OCI-LY7 (cell line): ENCODE measurements around the gene SRC. TPM values are rescaled to one million over a fixed set of nuclear protein-coding genes. Genes with fewer than 3 reads are reported as not detected.

ENCODE experiments used
- BruUV-seq: library from RNA; stranded (reverse); fragments of 400-500 nt; replicated peaks from 2 replicates; lab custom pipeline; 2021; lab: Mats Ljungman, UMichigan
- CTCF ChIA-PET: fragments of 300-600 bp; sonication (Branson Sonifier 250); formaldehyde crosslinking; loops from one replicate; lab custom pipeline; 2022; ENCODE audit warnings: antibody characterized with exemption; ENCODE audit not compliant: unreplicated experiment; lab: Charles Lee
- POLR2A ChIA-PET: fragments of 300-600 bp; sonication (Branson Sonifier 250); formaldehyde crosslinking; loops from one replicate; lab custom pipeline; 2022; ENCODE audit warnings: antibody characterized with exemption; lab: Charles Lee
- DNase-seq: peaks from one replicate; pipeline ENCODE4 v3.0.0-alpha.2; 2015; ENCODE audit warnings: low spot score
- H2AFZ ChIP-seq: fragments of 200-600 bp; sonication (generic), shearing (Covaris generic); 2 replicates; pipeline ENCODE4 v1.6.1; 2014; ENCODE audit warnings: mild to moderate bottlenecking, antibody characterized with exemption, low read length, moderate library complexity
- H3K27ac ChIP-seq: fragments of 200-600 bp; sonication (generic); 2 replicates; pipeline ENCODE4 v1.5.1; 2014; ENCODE audit warnings: mixed run types, low read depth, mild to moderate bottlenecking, moderate library complexity, low read length, inconsistent platforms; ENCODE audit not compliant: poor library complexity, severe bottlenecking
- H3K36me3 ChIP-seq: fragments of 200-600 bp; sonication (generic); 2 replicates; pipeline ENCODE4 v1.6.1; 2014; ENCODE audit warnings: mild to moderate bottlenecking, antibody characterized with exemption, low read length, moderate library complexity, mixed read lengths; ENCODE audit not compliant: insufficient read depth
- H3K4me1 ChIP-seq: fragments of 200-600 bp; sonication (generic); 2 replicates; pipeline ENCODE4 v1.5.1; 2014; ENCODE audit warnings: mild to moderate bottlenecking, low read length; ENCODE audit not compliant: insufficient read depth, poor library complexity, severe bottlenecking
- H3K4me2 ChIP-seq: fragments of 200-600 bp; sonication (generic); 2 replicates; pipeline ENCODE4 v1.6.1; 2014; ENCODE audit warnings: mild to moderate bottlenecking, low read length
- H3K4me3 ChIP-seq: fragments of 200-600 bp; sonication (generic); 2 replicates; pipeline ENCODE4 v1.5.1; 2014; ENCODE audit warnings: mild to moderate bottlenecking, low read depth, low read length; ENCODE audit not compliant: poor library complexity, severe bottlenecking
- H3K79me2 ChIP-seq: fragments of 200-600 bp; sonication (generic); 2 replicates; pipeline ENCODE4 v1.6.1; 2016; ENCODE audit warnings: low read depth, mild to moderate bottlenecking, low read length, moderate library complexity, mixed read lengths; ENCODE audit not compliant: insufficient read depth
- H3K9me2 ChIP-seq: fragments of 200-600 bp; sonication (generic); 2 replicates; pipeline ENCODE4 v1.6.1; 2016; ENCODE audit warnings: mild to moderate bottlenecking, low read length, mixed read lengths; ENCODE audit not compliant: insufficient read depth
- H3K9me3 ChIP-seq: fragments of 200-600 bp; sonication (generic); 2 replicates; pipeline ENCODE4 v1.6.1; 2014; ENCODE audit warnings: mild to moderate bottlenecking, mixed run types, low read length, mixed read lengths
- H4K20me1 ChIP-seq: fragments of 200-600 bp; sonication (generic); 2 replicates; pipeline ENCODE4 v1.6.1; 2014; ENCODE audit warnings: mild to moderate bottlenecking, antibody characterized with exemption, low read length, moderate library complexity, mixed read lengths; ENCODE audit not compliant: insufficient read depth
- EZH2phosphoT487 ChIP-seq: fragments of 200-600 bp; sonication (generic); IDR thresholded peaks from 2 replicates; pipeline ENCODE4 v1.6.1; 2018; ENCODE audit warnings: low read depth, borderline replicate concordance, mild to moderate bottlenecking, mixed run types, antibody characterized with exemption, low read length, moderate library complexity, mixed read lengths
- intact Hi-C: fragments of 100-400 bp; cut with micrococcal nuclease; formaldehyde crosslinking; loops from one replicate; pipeline ENCODE4 v1.10.0; 2022; ENCODE audit not compliant: unreplicated experiment
- total RNA-seq, 2 experiments: library from RNA; depleted of rRNA in 1 of 2; stranded (reverse); fragments of >200 nt in 1 of 2; shearing (Covaris generic) in 1 of 2; gene quantifications; 2 replicates each; pipeline ENCODE4 v1.2.3, GENCODE V29; 2014 to 2022
- TF ChIP-seq, protein P1 (sequence below): fragments of 200-600 bp; sonication (generic); conservative IDR thresholded peaks from 2 replicates; pipeline ENCODE4 v1.5.1; 2014; ENCODE audit warnings: mild to moderate bottlenecking, antibody characterized with exemption, low read length, moderate library complexity, mixed read lengths

The SRC gene
- total RNA-seq, 2 experiments from 2014 or later = 0.72 to 3.7 TPM

DNA sequence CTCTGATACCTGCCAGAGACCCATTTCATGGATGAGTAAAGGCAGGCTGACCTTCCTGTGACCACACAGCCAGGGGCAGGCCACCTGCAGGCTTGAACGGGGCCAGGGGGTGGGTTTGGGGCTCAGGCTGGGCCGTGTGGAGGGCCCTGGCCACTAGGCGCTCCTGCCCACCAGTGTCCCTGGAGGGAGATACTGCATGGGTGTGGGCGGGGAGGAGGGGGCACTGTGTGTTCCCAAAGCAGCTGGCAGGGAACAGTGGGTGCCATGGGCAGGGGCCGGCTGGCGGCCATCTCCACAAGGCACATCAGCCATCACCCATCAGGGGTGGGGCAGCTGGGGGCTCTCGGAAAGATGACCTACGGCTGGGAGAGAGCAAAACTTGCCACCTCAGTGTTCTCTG lies 15.4 kb downstream of the SRC start:
- Histone ChIP-seq H2AFZ (no peak overlapping the region), H3K9me3 (0 out of 2 replicates have a peak, but pooled peaks cover 5% of the 10 kb centered on the region), H3K4me1 (peaks cover 10% of the 10 kb centered on the region), H3K36me3 (no peaks in the 10 kb centered on the region), H3K9me2 (no peaks in the 10 kb centered on the region), H3K4me3 (no peak overlapping the region), H3K27ac (no peak overlapping the region), H4K20me1 (no peaks in the 10 kb centered on the region), H3K4me2 (no peak overlapping the region), H3K79me2 (no peaks in the 10 kb centered on the region)
- ChIA-PET CTCF (no interaction called here), POLR2A (no interaction called here)
- no TSS peak for BruUV-seq
- TF ChIP-seq EZH2phosphoT487 = no peak
- TF ChIP-seq, protein P1, sequence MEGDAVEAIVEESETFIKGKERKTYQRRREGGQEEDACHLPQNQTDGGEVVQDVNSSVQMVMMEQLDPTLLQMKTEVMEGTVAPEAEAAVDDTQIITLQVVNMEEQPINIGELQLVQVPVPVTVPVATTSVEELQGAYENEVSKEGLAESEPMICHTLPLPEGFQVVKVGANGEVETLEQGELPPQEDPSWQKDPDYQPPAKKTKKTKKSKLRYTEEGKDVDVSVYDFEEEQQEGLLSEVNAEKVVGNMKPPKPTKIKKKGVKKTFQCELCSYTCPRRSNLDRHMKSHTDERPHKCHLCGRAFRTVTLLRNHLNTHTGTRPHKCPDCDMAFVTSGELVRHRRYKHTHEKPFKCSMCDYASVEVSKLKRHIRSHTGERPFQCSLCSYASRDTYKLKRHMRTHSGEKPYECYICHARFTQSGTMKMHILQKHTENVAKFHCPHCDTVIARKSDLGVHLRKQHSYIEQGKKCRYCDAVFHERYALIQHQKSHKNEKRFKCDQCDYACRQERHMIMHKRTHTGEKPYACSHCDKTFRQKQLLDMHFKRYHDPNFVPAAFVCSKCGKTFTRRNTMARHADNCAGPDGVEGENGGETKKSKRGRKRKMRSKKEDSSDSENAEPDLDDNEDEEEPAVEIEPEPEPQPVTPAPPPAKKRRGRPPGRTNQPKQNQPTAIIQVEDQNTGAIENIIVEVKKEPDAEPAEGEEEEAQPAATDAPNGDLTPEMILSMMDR = no peak
- DNase-seq = no peak
- intact Hi-C loops = no loop called here

DNA sequence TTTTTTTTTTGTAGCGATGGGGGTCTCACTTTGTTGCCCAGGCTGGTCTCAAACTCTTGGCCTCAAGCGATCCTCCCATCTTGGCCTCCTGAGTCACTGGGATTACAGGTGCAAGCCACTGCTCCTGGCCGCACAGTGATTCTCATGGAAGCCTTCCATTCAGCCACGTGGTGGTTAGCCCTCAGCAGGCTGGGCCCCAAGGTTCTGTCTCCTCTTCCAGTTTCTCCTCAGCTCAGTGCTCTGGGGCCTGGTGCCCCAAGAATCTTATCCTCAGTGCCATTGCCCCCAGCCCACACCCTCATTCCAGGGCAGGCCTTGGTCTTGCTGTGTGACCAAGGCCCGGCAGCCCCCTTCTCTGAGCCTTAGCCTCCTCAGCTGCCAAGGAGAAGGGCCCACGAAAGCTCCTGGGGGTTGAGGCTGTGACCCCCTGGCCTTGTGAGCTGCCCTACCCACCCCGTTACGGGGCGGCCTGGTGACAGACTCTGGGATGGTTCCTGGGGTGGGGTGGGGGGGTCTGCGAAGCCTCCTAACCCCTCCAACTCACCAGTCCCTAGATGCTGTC lies 16.4 kb downstream of the SRC start:
- no peak for DNase-seq
- Histone ChIP-seq H3K4me1 (peaks cover 18% of the 10 kb centered on the region), H3K27ac (no peak overlapping the region), H3K36me3 (no peaks in the 10 kb centered on the region), H2AFZ (no peak overlapping the region), H3K79me2 (no peaks in the 10 kb centered on the region), H3K4me2 (no peak overlapping the region), H3K4me3 (no peak overlapping the region), H3K9me2 (no peaks in the 10 kb centered on the region), H3K9me3 (0 out of 2 replicates have a peak, but pooled peaks cover 5% of the 10 kb centered on the region), H4K20me1 (no peaks in the 10 kb centered on the region)
- BruUV-seq = no TSS peak
- TF ChIP-seq EZH2phosphoT487 = no peak
- TF ChIP-seq, protein P1 = no peak
- ChIA-PET POLR2A (interaction anchor here (0.6 kb wide), 1 partner anchor 47 kb away, joined by 3 read pairs; no protein-coding TSS in a partner anchor), CTCF (no interaction called here)
- intact Hi-C loops = no loop called here

DNA sequence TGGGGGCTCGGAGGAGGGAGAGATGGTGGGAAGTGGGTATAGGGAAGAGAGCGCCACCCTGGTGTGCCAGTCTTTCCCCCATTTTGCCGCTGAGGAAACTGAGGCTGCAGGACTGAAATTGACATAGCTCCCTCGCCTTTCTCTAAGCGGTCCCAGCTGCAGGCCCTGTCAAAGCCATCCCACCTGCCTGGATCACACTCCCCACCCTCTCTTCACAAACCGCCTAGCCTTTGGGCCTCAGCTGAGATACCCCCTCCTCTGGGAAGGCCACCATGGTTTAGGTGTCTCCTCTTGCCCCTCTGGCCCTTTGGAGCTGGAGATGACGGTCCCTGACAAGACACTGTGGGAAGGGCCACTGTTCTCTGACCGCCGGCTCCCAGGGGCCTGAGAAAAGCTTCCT lies 16.9 kb downstream of the SRC start:
- ChIA-PET POLR2A (interaction anchor here (0.6 kb wide), 1 partner anchor 47 kb away, joined by 3 read pairs; no protein-coding TSS in a partner anchor), CTCF (no interaction called here)
- Histone ChIP-seq H3K79me2 (no peaks in the 10 kb centered on the region), H3K27ac (no peak overlapping the region), H3K36me3 (no peaks in the 10 kb centered on the region), H2AFZ (no peak overlapping the region), H4K20me1 (no peaks in the 10 kb centered on the region), H3K9me3 (0 out of 2 replicates have a peak, but pooled peaks cover 5% of the 10 kb centered on the region), H3K9me2 (no peaks in the 10 kb centered on the region), H3K4me2 (no peak overlapping the region), H3K4me3 (no peak overlapping the region), H3K4me1 (peaks cover 18% of the 10 kb centered on the region)
- intact Hi-C loops = no loop called here
- no TSS peak for BruUV-seq
- TF ChIP-seq EZH2phosphoT487 = no peak
- TF ChIP-seq, protein P1 = no peak
- DNase-seq = no peak
